Measurements from ENCODE around the gene HNRNPM. TPM values are rescaled to one million over a fixed set of nuclear protein-coding genes. Genes with fewer than 3 reads are reported as not detected.

Gene HNRNPM
- total and polyA plus RNA-seq, 2 experiments from 2014 or later: 69.3 to 159 TPM

DNA sequence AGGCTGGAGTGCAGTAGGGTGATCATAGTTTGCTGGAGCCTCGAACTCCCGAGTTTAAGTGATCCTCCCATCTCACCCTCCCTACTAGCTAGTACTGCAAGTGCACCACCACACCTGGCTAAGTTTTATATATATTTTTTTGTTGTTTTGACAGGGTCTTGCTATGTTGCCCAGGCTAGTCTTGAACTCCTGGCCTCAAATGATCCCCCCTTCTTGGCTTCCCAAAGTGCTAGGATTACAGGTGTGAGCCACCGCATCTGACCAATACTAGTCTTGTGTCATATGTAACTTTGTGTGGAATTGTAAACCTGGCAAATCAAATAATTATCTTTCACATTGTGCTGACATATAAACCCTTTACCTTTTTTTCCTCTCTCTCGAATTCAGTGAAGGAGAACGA lies 10.2 kb downstream of the HNRNPM start:
- H3K9me2 ChIP-seq (replicated peaks; ENCODE audit: insufficient read depth): no peaks in the 10 kb centered on the region
- no peak overlapping the region for H3K4me3 ChIP-seq
- H4K20me1 ChIP-seq (ENCODE audit: insufficient read depth, poor library complexity, severe bottlenecking): peaks cover 100% of the 10 kb centered on the region
- WGBS (ENCODE audit: low lambda C conversion rate, missing lambda C conversion rate): 88% methylated on average over 5 of the region's 5 CpGs
- H2AFZ ChIP-seq: no peak overlapping the region
- no peak overlapping the region for H3K27ac ChIP-seq
- peaks cover 52% of the 10 kb centered on the region for H3K4me1 ChIP-seq (ENCODE audit: insufficient read depth)
- no peak for DNase-seq (ENCODE audit: low spot score)
- H3K27me3 ChIP-seq: no peaks in the 10 kb centered on the region
- TF ChIP-seq EZH2phosphoT487 (IDR thresholded peaks at IDR 0.05; ENCODE audit: low read depth, severe bottlenecking, unreplicated experiment) (no peak), EZH2 (IDR thresholded peaks at IDR 0.05; ENCODE audit: borderline replicate concordance) (no peak)
- TF ChIP-seq, protein P1, sequence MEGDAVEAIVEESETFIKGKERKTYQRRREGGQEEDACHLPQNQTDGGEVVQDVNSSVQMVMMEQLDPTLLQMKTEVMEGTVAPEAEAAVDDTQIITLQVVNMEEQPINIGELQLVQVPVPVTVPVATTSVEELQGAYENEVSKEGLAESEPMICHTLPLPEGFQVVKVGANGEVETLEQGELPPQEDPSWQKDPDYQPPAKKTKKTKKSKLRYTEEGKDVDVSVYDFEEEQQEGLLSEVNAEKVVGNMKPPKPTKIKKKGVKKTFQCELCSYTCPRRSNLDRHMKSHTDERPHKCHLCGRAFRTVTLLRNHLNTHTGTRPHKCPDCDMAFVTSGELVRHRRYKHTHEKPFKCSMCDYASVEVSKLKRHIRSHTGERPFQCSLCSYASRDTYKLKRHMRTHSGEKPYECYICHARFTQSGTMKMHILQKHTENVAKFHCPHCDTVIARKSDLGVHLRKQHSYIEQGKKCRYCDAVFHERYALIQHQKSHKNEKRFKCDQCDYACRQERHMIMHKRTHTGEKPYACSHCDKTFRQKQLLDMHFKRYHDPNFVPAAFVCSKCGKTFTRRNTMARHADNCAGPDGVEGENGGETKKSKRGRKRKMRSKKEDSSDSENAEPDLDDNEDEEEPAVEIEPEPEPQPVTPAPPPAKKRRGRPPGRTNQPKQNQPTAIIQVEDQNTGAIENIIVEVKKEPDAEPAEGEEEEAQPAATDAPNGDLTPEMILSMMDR (IDR thresholded peaks at IDR 0.05; ENCODE audit: poor library complexity): no peak
- no peaks in the 10 kb centered on the region for H3K36me3 ChIP-seq (replicated peaks; ENCODE audit: insufficient read depth, low read depth)
- H3K79me2 ChIP-seq: peaks cover 100% of the 10 kb centered on the region
- H3K4me2 ChIP-seq: no peak overlapping the region
- H3K9me3 ChIP-seq (ENCODE audit: low read depth): no peaks in the 10 kb centered on the region

GRCh38 chr19:8456064-8456463 lies 11.3 kb downstream of the HNRNPM start:
- Histone ChIP-seq H3K4me3 (no peak overlapping the region), H3K27ac (no peak overlapping the region), H3K79me2 (peaks cover 100% of the 10 kb centered on the region), H2AFZ (no peak overlapping the region), H3K9me2 (replicated peaks; ENCODE audit: insufficient read depth) (no peaks in the 10 kb centered on the region), H3K4me1 (ENCODE audit: insufficient read depth) (peaks cover 59% of the 10 kb centered on the region), H4K20me1 (ENCODE audit: insufficient read depth, poor library complexity, severe bottlenecking) (peaks cover 100% of the 10 kb centered on the region), H3K4me2 (no peak overlapping the region), H3K36me3 (replicated peaks; ENCODE audit: insufficient read depth, low read depth) (no peaks in the 10 kb centered on the region), H3K27me3 (no peaks in the 10 kb centered on the region), H3K9me3 (ENCODE audit: low read depth) (no peaks in the 10 kb centered on the region)
- WGBS (ENCODE audit: low lambda C conversion rate, missing lambda C conversion rate): 75% methylated on average over 7 of the region's 7 CpGs
- DNase-seq (ENCODE audit: low spot score): no peak
- TF ChIP-seq, protein P1 (IDR thresholded peaks at IDR 0.05; ENCODE audit: poor library complexity): no peak
- TF ChIP-seq EZH2 (IDR thresholded peaks at IDR 0.05; ENCODE audit: borderline replicate concordance): no peak
- TF ChIP-seq EZH2phosphoT487 (IDR thresholded peaks at IDR 0.05; ENCODE audit: low read depth, severe bottlenecking, unreplicated experiment): no peak

DNA sequence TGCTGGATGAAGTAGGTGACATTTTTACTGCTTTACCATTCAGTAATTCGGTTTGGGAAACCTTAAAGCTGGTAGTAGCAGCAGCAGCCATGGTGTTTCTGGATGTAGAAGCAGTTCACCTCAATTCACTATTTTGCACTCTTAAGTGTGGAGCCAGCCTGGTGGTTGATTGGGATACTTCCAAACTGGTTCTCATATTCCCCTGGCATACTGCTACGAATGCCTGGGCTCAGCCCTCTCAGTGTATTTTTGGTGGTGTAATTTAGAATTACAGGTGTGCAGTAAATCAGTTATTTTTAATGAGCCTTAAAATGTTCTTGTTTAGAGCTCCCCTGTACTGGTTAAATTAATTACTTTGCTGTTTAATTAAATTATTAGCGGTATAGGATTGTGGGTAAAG lies 12.4 kb downstream of the HNRNPM start:
- WGBS (ENCODE audit: low lambda C conversion rate, missing lambda C conversion rate): 89% methylated on average over 3 of the region's 3 CpGs
- no peaks in the 10 kb centered on the region for H3K9me2 ChIP-seq (replicated peaks; ENCODE audit: insufficient read depth)
- H3K9me3 ChIP-seq (ENCODE audit: low read depth): no peaks in the 10 kb centered on the region
- DNase-seq (ENCODE audit: low spot score): no peak
- TF ChIP-seq EZH2phosphoT487 (IDR thresholded peaks at IDR 0.05; ENCODE audit: low read depth, severe bottlenecking, unreplicated experiment): no peak
- peaks cover 100% of the 10 kb centered on the region for H4K20me1 ChIP-seq (ENCODE audit: insufficient read depth, poor library complexity, severe bottlenecking)
- peaks cover 100% of the 10 kb centered on the region for H3K79me2 ChIP-seq
- H3K36me3 ChIP-seq (replicated peaks; ENCODE audit: insufficient read depth, low read depth): no peaks in the 10 kb centered on the region
- peaks cover 54% of the 10 kb centered on the region for H3K4me1 ChIP-seq (ENCODE audit: insufficient read depth)
- no peak overlapping the region for H2AFZ ChIP-seq
- no peaks in the 10 kb centered on the region for H3K27me3 ChIP-seq
- H3K4me2 ChIP-seq: peak overlapping the region; percentile 47
- peak overlapping the region; percentile 47 for H3K27ac ChIP-seq
- H3K4me3 ChIP-seq: no peak overlapping the region

GRCh38 chr19:8457827-8458226 lies 13.1 kb downstream of the HNRNPM start:
- H3K9me3 ChIP-seq (ENCODE audit: low read depth): no peaks in the 10 kb centered on the region
- H2AFZ ChIP-seq: no peak overlapping the region
- H3K27ac ChIP-seq: peak overlapping the region; percentile 47
- TF ChIP-seq EZH2phosphoT487 (IDR thresholded peaks at IDR 0.05; ENCODE audit: low read depth, severe bottlenecking, unreplicated experiment): no peak
- TF ChIP-seq, protein P1 (IDR thresholded peaks at IDR 0.05; ENCODE audit: poor library complexity): no peak
- TF ChIP-seq EZH2 (IDR thresholded peaks at IDR 0.05; ENCODE audit: borderline replicate concordance): no peak
- no peaks in the 10 kb centered on the region for H3K36me3 ChIP-seq (replicated peaks; ENCODE audit: insufficient read depth, low read depth)
- no peaks in the 10 kb centered on the region for H3K9me2 ChIP-seq (replicated peaks; ENCODE audit: insufficient read depth)
- peak overlapping the region; percentile 47 for H3K4me2 ChIP-seq
- 65% methylated on average over 1 of the region's 1 CpG for WGBS (ENCODE audit: low lambda C conversion rate, missing lambda C conversion rate)
- H3K27me3 ChIP-seq: no peaks in the 10 kb centered on the region
- peaks cover 49% of the 10 kb centered on the region for H3K4me1 ChIP-seq (ENCODE audit: insufficient read depth)
- no peak overlapping the region for H3K4me3 ChIP-seq
- H3K79me2 ChIP-seq: peaks cover 100% of the 10 kb centered on the region
- peaks cover 100% of the 10 kb centered on the region for H4K20me1 ChIP-seq (ENCODE audit: insufficient read depth, poor library complexity, severe bottlenecking)
- DNase-seq (ENCODE audit: low spot score): no peak

Data from hepatocyte (in vitro differentiated cells).